DOHH2 (cell line): ENCODE data around the gene ARRDC3.

Experiments used
- CTCF ChIP-seq: fragments of 200-600 bp; sonication (generic); IDR thresholded peaks from one replicate; pipeline ENCODE4 v1.5.1; 2014; ENCODE audit warnings: antibody characterized with exemption, mild to moderate bottlenecking, low read depth, low read length; ENCODE audit not compliant: poor library complexity, severe bottlenecking
- EZH2phosphoT487 ChIP-seq: fragments of 200-600 bp; sonication (generic); IDR thresholded peaks from 2 replicates; pipeline ENCODE4 v1.6.1; 2017; ENCODE audit warnings: borderline replicate concordance, mild to moderate bottlenecking, antibody characterized with exemption, low read length, moderate library complexity, mixed read lengths

- TF ChIP-seq CTCF (no peak), EZH2phosphoT487 (no peak)
Observed at GRCh38 chr5:91365498-91365897, 17.6 kb downstream of the ARRDC3 start.
